Stimulated activated CD8-positive, alpha-beta memory T cell treated with anti-CD3 and anti-CD28 coated beads, Interleukin-4, amount 100 ng/mL, for 1 hour (primary cell): ENCODE data around the gene GPR135.
"Not testable (repeated sequence)": the region's sequence is repeated elsewhere in the genome, so short reads cannot be mapped to it uniquely, and the experiment has no call there.

ENCODE experiments used
- DNase-seq, 2 donors: peaks; one replicate each; pipeline ENCODE4 v3.0.0-alpha.2; 2020; ENCODE audit warnings: low read depth in 2 of 2, low spot score in 1 of 2

Gene GPR135

GRCh38 chr14:59478540-59478939 lies 13.4 kb upstream of the GPR135 start:
- no peak for DNase-seq

GRCh38 chr14:59475709-59476108 lies 10.5 kb upstream of the GPR135 start:
- DNase-seq, result no peak

GRCh38 chr14:59474172-59474571 lies 9.0 kb upstream of the GPR135 start:
- no peak for DNase-seq

- DNase-seq, result peak; percentile 7 to 9
These were observed 479 bp downstream of the GPR135 start for GRCh38 chr14:59464486-59465315.

- no peak for DNase-seq
These were observed 1.2 kb downstream of the GPR135 start for GRCh38 chr14:59463787-59464485.

GRCh38 chr14:59461891-59462290 lies 3.3 kb downstream of the GPR135 start:
- no peak for DNase-seq

- DNase-seq, result no peak
These were observed 4.8 kb downstream of the GPR135 start for GRCh38 chr14:59460378-59460777.

GRCh38 chr14:59458486-59458885 lies 6.7 kb downstream of the GPR135 start:
- DNase-seq, result no peak

- no peak for DNase-seq
These were observed 9.8 kb downstream of the GPR135 start for GRCh38 chr14:59455411-59455810.

GRCh38 chr14:59454139-59454538 lies 11.0 kb downstream of the GPR135 start:
- DNase-seq, result no peak

GRCh38 chr14:59451849-59452248 lies 13.3 kb downstream of the GPR135 start:
- no peak for DNase-seq

GRCh38 chr14:59450716-59451115 lies 14.5 kb downstream of the GPR135 start:
- no peak for DNase-seq

- not testable (repeated sequence) for DNase-seq
These were observed 16.5 kb downstream of the GPR135 start for GRCh38 chr14:59448673-59449072.

- DNase-seq, result no peak
These were observed 25.8 kb downstream of the GPR135 start for GRCh38 chr14:59439256-59439965.

- DNase-seq, result no peak
These were observed 27.0 kb downstream of the GPR135 start for GRCh38 chr14:59438195-59438647.

GRCh38 chr14:59435987-59436386 lies 29.2 kb downstream of the GPR135 start:
- no peak for DNase-seq

- no peak for DNase-seq
These were observed 30.1 kb downstream of the GPR135 start for GRCh38 chr14:59435101-59435500.

- no peak for DNase-seq
These were observed 35.4 kb downstream of the GPR135 start for GRCh38 chr14:59429790-59430189.

- no peak for DNase-seq
These were observed 36.6 kb downstream of the GPR135 start for GRCh38 chr14:59428581-59429012.

- no peak for DNase-seq
These were observed 37.3 kb downstream of the GPR135 start for GRCh38 chr14:59427653-59428580.
